Measurements from ENCODE around the gene FOXJ1.

Gene FOXJ1

DNA sequence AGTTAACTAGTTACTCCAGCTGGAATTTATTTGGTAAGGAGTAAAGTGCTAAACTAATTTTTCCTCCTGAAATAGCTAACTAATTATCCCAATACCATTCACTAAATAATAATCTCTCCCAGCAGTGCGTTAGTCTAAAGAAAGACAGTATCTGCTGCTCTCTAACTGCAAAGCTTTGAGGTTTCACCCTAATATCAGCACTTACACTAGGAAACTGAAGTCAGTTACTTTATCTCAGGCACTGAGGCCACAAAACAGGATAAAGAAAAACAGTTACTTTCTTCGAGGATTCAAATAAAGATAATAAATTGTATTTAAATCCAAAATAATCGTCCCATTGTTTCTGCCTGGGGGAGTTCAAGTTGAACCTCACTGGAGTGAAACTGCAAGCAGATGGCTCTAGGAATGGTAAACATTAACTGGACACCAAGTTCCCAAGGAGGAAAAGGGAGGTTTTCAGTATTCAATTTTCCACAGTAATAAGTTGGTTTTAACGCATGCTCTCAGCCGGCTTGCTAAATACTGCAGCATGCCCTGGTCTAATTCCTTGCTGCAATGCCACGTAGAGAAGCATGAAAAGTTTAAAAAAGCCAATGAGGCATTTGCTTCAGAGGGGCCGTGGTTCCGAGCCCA, 20.0 kb upstream of the FOXJ1 start:
- DNase-seq = no peak

DNA sequence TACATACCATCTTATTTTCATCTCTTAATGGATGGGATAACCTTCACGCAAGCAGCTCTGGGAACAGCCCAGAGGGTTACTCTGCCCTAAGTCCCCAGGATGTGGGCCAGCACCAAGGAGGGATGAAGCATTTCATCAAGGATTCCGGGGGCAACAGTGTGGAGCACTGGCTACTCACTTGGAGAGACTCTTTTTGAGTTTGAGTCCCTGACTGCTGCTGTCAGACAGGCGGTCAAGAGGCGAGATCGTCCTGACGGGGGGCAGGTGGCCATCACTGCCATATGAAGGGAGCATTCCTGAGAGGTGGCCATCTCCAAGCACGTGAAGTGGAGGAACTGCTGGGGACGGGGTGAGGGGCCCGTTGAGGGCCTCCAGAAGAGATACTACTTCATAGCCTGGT, 18.1 kb upstream of the FOXJ1 start:
- DNase-seq = no peak

DNA sequence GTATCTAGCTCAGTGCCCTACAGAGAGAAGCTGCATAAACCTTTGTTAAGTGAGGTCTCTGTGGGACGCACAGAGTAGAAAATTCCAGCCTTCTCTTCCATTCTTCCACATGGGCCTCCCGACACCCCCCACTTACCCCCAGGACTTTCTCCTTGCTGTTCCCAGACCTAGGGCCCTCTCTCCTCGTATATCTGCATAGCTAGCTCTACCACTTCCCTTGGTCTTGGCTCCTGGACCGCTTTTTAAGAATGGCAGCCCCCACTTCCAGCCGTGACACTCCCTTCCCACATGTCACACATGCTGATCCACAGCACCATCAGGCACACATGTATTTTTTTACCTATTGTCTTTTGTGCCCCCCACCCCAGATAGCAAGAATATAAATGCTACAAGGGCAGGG, 16.7 kb upstream of the FOXJ1 start:
- no peak for DNase-seq

DNA sequence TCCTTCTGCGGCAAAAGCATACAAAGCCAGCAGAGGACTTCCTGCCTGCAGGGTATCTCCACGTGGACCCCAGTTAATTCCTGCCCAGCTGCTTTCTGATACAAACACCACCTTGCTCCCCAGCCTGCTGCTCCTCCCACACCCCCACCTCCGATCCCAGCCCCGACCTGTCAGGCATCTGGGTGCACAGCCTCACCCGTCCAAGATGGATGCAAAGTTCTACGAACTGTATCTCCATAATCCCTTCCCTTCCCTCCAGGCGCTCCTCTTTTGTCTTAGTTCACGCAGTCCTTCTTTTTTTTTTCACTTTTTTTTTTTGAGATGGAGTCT, 15.6 kb upstream of the FOXJ1 start:
- DNase-seq = no peak

DNA sequence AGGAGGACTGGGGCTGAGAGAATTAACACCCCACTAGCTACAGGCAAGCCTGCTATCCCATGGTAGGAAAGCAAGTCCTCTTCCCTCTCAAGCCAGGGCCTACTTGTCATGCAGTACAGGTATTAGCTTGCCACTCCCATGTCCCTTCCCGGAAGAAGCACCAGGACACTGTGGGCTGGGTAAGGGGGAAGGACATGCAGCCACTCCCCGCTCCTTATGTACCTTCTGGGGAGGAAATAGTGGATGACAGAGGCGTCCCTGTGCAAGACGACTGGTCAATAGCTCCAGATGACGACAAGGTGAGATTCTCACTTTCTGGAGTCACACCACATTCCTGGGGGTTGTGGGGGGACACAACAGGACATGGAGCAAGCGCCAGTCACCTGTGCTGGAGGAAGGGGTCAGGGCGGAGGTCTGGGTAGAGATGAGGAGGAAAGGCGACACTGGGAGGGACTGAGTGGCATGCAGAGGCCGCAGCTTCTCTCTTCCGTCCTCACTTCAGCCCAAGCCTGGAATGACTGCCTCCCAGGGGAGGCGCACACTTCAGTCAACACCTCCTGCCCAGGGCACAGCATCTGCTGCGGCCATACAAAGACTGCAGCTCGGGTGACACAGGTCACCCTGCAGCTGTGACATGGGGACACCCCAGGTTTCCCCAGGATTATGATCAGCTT, 15.1 kb upstream of the FOXJ1 start:
- no peak for DNase-seq

DNA sequence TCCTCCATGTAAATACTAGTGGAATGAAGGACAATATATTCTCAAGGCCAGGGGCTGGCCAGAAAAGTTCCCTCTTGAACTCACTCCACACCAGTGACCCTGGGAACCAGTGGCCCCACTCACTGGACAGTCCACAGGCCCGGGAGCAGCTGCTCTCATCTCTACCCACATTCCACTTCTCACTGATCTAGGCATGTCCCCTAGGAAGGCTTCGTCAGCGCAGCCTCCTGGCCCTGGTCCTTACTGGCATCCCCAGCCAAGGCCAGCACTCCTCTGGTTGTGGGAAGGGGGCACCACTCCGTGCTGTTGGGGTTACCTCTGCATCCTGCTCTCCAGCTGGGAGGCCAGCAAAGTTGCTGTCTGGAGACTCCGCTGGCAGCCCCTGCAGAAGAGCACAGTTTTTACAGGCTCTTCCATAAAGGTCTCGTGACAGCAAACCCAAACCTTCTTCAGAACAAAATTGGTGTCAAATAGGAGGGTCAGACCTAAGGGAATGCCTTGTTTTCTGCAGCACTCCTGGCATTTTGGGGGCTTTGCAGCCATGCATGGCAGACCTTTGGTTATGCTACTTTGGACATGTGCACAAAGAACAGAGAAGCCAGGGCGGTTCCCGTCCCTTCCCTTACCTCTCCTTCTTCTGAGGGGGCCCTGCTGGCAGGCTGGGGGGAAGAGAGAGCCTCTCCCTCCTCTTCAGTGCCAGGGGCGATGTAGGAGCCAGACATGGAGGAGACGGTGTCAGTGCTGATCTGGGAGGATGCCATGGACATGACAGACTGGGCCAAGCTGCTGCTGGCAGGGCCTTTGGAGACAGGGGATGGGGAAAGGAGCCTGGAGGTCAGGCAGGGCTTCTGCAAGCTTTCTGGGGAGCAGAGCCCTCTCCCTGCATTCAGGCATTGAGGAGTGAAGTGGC, 14.1 kb upstream of the FOXJ1 start:
- DNase-seq = no peak

DNA sequence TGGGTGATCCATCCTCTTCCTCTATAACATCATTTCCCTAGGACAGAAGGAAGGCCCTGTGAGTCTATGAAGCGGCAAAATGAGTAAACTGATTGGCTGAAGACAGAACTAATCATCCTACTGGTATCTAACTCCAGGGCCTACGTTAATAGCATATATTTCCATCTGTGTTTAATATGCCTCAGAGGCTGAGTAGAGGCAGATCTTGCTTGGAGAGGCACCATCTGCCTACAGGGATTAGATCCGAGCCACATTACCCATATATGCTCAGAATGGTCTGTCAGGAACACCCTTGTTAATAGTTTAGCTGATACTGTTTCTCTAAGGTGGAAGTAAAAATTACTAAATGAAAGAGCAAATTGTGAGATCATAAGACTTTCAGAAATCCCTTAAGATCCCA, 13.2 kb upstream of the FOXJ1 start:
- DNase-seq = no peak

DNA sequence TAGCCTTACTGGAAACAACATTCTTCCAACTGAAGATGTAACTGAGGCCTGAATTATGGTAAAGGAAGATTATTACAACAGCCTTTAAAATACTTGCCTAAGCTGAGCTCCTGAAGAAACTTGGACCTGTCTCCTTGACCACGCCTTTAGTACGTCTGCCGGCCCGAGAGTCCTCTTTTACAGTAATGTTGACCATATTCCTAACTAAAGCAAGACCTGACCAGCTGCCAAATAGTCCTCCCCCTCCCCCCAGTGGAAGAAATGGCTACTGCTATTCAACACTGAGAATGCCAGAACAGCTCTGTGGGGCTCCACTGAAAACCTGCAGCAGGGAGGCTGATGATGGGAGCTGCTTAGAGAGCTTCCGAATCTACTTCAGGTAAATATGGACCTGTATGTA, 12.6 kb upstream of the FOXJ1 start:
- no peak for DNase-seq

DNA sequence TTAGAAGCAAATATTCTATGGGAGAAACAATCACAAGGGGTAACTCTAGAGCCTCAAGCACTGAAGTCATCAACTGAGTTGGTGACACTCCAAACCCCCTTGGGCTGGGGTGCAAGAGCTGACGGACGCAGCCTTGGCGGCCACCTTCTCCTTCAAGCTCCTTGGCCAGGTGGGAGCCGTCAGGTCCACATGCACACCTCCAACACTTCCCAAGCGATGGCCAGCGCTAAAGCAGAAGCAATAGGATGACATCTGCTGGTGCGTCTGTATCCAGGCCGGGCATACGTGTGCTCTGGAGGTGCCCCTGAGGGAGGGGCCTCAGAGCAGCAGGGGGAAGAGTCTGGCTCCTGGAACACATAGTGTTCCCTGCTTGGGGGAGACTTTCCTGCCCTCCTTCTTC, 12.2 kb upstream of the FOXJ1 start:
- DNase-seq = no peak

DNA sequence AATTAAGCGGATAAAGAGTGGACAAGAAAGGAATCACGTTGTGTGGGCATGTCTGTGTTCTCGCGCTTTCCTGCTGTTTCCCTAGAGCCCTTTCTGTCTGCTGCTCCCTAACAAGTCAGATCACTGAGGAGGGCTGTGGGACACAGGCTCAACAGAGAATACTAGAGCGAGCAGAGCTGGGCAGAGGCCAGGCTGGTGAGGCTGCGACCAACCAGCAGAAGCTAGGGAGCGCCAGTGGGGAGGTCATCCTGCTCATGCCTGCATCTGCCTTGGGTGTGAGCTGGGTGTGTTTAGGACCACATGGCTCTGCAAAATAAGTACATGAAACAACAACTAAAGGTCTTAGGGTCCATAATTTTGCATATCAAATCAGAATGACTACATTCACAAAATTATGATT, 11.5 kb upstream of the FOXJ1 start:
- no peak for DNase-seq

DNA sequence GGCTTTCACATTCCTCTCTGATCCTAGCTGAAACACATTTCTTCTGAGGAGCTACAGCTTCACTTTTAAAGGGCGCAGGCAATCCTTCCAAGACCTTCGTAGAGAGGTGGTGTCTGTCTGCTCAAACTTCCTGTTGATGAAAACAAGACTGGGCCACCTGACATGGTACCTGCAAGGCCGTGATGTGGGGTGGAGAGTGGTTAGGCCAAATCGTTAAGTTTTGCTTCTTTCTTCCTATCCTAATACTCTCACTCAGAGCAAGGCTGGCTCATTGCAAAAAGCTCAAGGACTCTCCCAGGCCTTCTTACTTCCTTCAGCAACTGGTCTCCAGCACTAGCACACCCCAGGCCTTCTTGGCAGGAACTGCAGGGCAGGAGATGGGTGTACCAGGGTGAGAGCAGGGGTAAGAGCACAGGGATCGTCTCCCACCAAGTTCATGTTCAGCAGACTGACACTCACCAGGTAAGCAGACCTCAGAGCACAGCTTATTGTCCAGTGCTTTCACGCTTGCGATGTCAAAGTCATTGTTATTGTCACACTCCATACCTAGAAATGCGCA, 10.9 kb upstream of the FOXJ1 start:
- DNase-seq = no peak

DNA sequence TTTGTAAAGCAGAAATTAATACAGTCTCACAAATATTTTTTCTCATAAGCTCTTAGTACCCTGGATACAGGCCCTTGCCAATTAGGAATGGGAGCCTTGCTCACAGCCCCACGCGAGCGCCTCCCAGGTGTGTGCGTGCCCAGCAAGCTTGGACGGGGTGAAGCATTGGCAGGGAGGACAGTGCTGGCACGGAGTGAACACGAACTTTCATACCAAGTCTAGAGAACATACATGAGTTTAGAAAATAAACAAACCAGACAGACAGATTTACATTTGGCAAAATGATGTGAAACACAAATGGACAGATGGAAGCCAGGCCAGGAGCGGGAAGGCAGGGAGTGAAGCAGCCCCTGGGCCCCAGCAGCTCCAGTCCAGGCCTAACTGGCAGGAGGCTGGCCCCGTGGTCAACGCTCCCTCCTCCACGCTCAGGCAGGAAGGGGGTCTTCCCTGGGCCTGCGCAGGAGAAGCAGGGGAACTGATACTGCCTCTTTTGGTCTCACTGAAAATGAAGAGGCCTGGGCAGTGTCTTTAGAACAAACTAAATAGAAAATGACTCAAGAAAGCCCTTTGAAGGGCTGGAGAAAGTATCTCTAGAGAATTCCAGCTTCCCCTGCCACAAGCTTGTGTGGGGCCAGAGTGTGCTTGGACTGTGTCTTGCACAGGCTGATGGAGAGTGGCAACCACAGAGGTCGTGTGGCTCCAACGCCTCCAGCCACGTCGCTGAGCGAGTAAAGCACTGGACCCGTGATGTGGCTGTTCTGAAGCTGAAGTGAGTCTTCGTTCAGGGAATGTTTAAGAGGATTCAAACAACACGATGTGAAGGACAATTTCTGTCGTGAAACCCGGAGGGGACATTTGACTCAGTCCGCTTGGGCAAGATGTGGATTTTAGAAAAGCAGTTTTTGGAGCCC, 9.9 kb upstream of the FOXJ1 start:
- no peak for DNase-seq

DNA sequence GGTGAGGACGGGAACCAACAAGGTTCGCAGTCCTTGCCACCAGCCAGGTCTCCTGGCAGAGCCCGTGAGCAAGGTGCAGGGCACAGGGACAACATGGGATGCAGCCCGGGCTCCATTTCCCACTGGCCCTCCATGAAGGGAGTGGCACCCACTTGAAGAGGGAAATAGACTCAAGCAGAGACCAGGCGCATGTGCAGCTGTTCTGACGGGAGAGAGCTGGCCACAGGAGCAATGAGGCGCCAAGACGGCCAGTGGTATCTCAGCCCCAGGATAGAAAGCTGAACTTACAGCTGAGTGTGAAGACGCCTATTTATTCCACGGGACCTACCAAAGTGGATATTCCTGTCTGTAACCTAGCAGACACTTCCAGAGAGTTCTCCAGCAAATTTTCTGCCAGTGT, 8.2 kb upstream of the FOXJ1 start:
- DNase-seq = no peak

DNA sequence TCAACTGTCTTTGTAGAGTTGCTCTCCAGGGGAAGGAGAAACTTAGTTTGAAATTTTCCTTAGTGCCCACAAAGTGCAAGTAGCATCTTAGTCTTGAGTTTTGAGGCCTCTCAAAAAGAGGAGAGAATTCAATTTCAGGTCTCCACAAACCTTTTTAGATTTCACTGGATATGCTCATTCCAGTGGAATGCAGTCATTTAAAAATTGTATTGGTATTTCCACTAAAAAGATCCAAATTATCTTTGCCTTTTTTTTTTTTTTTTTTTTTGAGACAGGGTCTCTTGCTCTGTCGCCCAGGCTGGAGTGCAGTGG, 6.9 kb upstream of the FOXJ1 start:
- no peak for DNase-seq

DNA sequence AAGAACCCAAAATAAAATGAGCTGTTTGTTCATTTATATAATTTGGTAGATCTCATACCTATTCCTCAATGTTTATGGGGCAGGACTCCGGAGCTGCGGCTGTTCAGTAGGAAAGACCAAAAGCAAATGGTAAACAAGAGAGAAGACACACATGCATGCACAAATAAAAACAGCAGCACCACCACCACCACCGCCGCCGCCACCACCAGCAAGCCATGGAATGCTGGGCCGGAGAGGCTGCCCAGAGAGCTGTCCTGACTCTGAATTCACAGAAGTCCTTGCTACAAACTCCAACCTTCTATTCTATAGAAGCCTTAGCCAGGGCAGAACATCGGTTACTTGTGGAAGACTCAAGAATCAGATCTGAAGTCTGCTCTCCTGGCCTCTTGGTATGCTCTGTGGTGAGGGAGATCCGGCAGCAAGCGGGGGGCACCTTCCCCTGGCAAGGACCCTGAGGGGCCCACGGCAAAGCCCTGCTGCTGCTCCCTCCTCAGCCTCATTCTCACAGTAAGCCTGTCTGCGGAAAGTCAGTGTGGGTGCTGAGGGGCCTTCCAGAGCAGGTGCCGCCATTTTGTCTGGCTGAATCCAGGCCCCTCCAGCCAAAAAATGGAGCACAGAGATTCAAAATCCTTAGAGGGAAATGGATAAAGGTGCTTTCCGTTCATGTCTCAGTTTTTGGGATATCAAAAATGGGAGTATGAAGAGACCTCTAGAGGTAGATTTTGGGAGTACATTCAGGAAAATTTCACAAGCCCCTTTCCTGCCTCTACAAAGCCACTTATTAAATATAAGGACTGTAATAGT, 6.4 kb upstream of the FOXJ1 start:
- no peak for DNase-seq

DNA sequence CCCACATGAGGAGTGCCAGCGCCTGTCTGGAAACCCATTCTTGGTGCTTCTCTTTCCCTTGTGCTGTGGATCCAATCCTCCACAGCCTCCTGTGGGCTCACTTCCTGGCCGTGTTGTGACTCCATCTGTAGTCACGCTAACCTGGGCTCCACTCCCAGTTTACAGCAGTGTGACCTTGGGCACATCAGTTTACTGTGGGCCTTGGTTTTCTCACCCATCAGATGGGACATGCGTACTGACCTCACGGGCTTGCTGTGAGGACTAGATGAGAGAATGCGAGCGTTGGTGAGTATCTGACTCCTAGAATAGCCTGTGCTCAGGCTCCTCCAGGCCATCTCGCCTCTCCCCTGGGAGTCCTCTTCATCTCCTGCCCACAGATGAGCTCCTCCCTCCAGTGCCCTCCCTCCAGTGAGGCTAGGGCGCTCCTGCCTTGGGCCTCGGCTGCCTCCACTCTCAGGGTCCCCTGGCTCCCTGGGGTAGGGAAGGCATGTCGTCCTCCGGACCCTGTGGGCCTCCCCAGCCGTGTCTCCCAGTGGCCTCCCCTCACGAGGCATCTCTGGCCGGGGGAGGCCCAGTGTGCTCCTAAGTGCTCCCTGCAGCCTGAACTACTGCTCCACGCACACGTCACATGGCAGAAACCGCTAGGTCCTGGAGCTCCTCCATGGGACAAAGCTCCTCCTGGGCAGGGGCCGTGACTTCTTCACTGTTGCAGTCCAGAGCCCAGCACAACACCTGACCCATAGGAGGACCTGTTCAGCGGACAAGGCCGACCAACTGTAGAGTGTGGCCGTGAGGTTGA, 5.2 kb upstream of the FOXJ1 start:
- DNase-seq = peak in 1 of 2 experiments; percentile 31

DNA sequence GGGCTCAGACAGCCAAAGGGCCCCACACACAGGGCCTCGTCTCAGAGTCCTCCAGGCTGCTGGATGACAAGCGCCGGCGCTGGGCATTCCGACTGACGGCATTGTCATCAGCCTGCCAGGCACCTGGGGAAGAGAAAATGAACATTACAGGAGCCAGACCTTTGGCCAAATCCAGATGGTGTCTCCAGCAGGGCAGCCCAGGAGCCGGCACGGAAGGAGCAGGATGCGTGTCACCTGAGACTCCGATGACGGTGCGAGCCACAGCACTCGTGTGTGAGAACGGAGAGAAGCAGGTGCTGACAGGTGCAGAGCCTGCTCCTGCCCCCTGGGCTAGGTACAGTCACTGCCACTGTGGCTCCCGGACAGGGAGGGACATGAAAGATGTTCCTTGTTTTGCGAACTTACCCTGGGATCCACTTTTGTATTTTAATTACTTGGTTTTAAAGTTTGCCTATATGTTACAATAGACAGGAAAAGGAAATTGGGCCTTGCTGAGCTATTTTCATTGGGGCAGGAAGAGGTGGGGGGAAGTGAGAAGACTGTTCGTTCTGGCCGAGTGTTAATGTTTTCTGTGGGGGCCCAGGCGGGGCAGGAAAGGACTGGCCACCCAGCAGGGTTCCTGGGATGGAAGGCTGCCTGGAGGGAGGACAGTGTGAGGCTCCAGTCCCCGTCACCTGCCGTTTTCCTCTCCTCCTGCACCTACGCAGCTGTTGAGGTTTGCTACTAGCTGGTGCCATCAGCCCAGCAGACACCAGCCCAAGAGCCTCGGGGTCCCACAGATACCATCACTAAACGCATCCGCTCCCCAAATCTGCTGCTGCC, 4.4 kb upstream of the FOXJ1 start:
- peak; percentile 42 to 43 for DNase-seq

DNA sequence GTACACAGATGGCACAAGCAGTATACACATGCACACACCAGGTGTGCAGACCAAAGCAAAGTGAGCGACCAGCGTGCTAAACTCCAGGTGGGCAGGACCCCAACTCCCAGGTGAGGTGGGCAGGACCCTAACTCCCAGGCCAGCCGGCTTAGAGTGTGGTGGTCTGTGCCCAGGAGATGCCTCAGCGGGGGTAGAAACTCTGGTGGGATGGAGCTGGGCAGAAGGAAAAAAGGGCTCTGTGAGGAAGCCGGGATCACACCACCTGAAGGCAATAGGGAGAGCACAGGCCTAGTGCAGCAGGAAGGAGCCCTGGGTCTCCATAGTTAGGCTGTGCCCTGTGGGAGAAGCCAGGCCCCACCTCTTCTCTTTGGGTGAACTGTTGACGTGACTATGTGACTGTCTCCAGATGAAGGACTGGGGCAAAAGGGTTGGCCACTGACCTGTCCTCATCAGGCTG, 1.6 kb upstream of the FOXJ1 start:
- DNase-seq = no peak

DNA sequence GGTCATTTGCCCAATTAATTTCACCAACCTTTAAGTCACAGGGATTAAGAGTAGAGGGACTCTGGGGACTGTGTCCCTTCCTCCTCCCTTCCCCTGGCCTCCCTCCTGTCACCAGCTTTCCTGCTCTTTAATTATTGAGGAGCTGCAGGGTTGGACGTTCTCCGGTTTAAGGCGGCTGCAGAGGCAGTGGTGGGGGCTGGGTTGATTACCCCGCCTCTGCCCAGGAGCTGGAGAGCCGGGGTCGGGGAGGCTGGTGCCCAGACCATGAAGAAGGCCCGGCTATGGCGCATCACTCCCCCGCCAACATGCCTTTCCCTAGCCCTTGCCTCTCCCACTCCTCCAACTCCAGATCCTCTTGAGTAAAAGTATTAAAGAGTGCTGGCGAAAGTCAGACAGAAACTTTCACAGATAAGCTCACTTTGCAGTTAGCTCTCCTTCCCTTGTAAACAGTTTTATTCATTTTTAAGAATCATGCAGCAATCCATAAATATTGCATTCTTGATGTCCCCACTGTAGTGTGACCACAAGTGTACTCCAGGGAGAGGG, 1.1 kb upstream of the FOXJ1 start:
- no peak for DNase-seq

DNA sequence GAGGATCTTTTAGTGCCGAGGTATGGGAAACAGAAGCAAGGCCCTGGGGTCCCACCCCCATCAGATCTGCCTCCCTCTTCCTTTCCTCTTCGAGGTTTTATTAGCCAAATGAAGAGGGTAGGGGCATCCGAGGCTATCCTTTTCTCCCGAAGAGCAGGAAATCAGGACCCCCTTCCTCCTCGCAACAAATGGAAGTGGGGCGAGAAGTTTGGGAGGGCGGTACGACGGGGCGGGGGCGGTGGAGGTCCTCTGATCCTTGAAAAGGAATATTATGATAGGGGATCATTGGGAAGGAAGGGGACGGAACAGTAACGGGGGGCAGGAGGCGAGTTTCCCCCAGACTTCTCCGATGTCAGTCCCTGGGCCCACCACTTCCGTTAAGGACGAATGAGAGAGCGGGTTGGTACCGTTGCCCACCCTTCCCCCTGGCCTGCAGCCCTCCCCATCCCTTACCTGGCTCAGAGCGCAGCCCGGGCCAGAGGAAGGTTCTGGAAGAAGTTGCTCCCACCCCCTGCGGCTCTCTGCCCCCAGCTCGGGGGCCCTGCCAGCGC, 309 bp downstream of the FOXJ1 start:
- DNase-seq = no peak

Measured in activated CD4-positive, alpha-beta T cell treated with anti-CD3 and anti-CD28 coated beads, Interleukin-2, amount 50 U/mL, for 48 hours (primary cell).